GM21515 (cell line): ENCODE measurements around the gene HSPA4L.

ENCODE experiments used
- ATAC-seq: cut with Tn5 transposase; IDR thresholded peaks from one replicate; pipeline ENCODE4 v1.9.1; 2021; ENCODE audit not compliant: unreplicated experiment

Gene HSPA4L

GRCh38 chr4:127783026-127783769 is 1.1 kb downstream of the HSPA4L start:
- ATAC-seq = no peak

GRCh38 chr4:127783955-127784770 is 2.0 kb downstream of the HSPA4L start:
- no peak for ATAC-seq

- ATAC-seq = peak; percentile 60
Measured at GRCh38 chr4:127788517-127788916, 6.4 kb downstream of the HSPA4L start.

GRCh38 chr4:127791391-127791790 is 9.3 kb downstream of the HSPA4L start:
- no peak for ATAC-seq

DNA sequence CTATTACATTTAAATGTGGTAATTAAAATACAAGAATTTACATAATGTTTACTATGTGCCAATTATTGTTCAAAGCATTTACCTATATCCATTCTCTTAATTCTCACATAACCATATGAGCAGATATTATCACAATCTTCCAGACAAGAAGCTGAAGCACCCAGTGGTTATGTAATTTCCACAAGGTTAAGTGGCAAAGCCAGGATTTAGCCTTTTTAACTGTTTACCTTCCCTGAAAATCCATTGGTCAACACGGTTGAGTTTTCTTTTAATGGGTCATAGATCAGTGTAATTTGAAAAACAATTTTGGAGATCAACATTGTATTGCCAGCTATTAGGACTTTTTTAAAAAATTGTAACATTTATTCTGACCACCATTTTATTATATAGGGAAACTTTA is 11.4 kb downstream of the HSPA4L start:
- no peak for ATAC-seq

DNA sequence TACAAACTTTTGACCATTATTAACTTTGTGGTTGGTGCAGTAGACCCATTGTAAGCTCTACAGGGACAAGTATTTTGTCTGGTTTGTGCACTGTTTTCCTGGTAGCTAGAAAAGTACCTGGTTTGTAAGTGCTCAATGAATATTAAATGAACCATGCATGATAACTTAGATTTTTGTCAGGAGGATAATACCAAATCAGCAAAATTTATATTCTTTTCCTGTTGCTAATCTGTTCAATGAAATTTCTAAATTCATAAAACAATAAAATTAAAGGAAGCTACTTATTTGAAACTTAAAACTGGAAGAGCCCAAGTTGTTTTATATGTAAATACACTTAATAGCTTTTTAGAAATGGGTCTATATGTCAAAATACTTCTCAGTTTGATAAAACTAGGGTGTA is 17.6 kb downstream of the HSPA4L start:
- no peak for ATAC-seq

DNA sequence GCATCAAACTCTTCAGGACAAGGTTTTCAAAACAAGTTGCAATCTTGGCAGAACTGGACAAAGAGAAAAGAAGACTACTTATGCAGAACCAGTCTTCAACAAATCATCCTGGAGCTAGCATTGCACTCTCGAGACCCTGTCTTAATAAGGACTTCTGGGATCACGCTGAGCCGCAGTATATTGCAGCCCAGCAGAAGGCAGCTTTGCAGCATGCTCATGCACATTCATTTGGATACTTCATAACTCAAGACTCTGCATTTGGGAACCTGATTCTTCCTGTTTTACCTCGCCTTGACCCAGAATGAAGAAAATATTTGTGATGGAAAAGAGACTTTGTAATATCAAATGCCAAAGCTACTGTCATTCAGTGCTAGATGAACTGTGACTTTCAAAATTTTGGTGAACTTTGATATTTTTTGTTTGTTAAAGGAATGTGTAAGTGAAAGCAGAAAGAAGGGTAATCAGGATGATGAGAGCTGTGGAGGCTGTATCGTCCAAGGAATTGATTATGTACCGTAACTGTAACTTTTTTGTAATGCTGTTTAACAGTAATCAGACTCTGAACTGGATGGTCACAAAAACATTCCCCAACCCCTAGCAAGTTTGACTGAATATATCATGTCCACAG is 27.2 kb downstream of the HSPA4L start:
- ATAC-seq = no peak

DNA sequence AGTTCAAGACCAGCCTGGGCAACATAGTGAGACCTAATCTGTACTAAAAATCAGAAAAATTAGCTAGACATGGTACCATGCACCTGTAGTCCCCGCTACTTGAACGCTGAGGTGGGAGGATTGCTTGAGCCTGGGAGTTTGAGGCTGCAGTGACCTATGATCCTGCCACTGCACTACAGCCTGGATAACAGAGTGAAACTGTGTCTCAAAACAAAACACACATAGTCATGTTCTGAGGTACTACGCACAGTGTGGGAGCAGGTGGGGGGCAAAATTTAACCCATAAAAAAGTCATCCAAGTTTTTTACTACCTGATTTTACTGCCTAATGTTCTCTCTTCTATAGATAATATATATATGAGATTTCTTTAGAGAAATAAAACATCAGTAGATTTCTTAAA is 28.4 kb downstream of the HSPA4L start:
- no peak for ATAC-seq

- ATAC-seq = no peak
Measured at GRCh38 chr4:127822430-127822829, 40.3 kb downstream of the HSPA4L start.

DNA sequence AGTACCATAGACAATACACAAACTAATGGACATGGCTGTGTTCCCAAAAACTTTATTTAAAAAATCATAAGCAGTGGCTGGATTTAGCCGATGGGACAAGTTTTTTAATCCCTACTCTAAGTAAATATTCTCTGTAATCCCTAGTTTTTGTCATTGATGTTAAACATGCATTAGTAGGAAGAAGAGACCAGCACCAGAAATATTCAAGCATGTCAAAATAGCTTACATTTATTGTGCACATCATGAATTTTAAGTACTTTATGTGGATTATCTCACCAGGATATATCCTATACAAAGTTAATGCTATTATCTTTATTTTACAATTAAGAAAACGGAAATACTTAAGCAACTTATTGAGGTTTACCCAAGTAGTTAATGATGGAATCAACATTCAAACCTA is 46.0 kb downstream of the HSPA4L start:
- no peak for ATAC-seq

- peak; percentile 80 for ATAC-seq
Measured at GRCh38 chr4:127829014-127829413, 46.9 kb downstream of the HSPA4L start.

DNA sequence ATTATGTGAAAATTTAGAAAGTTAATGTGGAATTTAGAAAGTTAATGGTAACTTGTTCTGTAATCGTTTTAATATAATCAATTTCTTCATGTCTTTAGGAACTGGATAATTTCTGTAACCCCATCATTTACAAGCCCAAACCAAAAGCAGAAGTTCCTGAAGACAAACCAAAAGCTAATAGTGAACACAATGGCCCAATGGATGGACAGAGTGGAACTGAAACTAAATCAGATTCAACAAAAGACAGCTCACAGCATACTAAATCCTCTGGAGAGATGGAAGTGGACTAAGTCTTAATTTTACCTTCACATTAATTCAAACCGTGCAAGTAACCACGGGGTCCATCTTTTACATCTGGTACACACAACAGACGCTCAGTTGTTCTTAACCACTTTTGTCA is 50.5 kb downstream of the HSPA4L start:
- ATAC-seq = peak; percentile 69

DNA sequence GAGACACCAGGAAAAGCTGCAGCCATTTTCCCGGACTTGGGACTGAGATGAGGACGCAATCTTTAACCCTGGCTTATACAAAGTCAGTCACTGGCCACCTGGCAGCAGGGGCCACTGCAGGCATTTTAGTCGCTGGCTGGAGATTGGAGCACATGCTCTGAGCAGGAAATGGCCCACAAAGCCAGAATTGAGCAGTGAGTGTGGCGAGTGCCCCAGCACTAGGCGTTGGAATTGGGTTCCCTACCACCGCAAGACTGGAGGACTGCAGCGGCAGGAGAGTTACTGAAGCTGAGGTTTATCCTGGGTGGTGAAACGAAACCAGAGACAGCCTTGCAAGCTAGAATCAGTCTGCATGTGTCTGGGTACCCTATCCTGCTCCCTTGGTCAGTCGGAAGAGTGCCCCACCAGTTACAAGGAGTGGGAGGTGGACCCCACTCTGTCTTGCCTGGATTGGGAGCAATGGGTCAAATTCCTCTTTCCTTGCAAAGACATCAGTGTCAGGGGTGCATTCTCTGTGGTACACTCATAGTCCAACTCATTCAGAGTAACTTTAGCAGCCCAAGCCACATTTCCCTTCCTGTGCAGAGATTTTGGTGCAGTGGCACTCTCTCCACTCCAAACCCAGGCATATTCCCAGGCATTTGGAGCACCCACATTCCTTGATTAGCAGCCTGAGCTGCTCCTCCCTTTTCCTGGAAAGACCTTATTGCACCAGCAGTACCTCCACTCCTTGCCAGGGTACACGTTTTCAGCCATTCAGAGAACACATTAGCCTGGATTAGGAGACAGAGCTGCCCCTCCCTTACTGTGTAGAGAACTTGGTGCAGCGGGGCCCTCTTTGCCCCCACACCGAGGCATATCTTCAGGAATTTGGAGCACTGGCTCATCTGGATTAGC is 61.8 kb downstream of the HSPA4L start:
- ATAC-seq = no peak

GRCh38 chr4:127844601-127845116 is 62.5 kb downstream of the HSPA4L start:
- ATAC-seq = no peak

DNA sequence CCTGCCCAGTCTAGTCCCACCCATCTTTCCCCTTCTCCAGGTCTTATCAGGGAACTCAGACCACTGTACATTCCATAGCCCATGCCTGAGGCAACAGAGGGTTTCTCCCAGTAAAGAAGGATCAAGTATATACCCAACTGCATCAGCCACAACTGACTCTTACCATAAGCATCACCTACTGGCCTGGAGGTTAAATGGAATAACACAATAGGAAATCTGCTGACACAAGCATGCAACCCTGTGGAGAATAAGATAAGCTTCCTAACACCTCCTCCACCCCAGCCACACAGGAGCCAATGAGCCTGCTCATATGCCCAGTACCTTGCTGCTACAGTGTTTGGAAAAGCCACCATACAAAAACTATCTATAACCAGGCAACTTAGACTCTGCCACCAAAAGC is 63.9 kb downstream of the HSPA4L start:
- no peak for ATAC-seq

DNA sequence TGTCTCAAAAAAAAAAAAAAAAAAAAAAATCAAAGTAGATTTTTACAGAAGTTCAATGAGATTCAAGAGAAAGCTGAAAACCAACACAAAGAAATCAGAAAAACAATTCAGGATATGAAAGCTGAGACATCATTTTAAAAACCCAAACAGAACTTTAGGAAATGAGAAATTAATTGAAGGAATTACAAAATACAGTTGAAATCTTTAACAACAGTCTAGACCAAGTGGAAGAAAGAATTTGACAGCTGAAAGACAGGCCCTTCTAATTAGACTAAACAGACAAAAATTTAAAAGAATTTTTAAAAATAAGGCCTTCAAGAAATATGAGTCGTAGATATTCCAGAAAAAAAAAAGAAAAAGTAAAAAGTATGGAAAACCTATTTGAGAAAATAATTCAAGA is 64.6 kb downstream of the HSPA4L start:
- no peak for ATAC-seq

DNA sequence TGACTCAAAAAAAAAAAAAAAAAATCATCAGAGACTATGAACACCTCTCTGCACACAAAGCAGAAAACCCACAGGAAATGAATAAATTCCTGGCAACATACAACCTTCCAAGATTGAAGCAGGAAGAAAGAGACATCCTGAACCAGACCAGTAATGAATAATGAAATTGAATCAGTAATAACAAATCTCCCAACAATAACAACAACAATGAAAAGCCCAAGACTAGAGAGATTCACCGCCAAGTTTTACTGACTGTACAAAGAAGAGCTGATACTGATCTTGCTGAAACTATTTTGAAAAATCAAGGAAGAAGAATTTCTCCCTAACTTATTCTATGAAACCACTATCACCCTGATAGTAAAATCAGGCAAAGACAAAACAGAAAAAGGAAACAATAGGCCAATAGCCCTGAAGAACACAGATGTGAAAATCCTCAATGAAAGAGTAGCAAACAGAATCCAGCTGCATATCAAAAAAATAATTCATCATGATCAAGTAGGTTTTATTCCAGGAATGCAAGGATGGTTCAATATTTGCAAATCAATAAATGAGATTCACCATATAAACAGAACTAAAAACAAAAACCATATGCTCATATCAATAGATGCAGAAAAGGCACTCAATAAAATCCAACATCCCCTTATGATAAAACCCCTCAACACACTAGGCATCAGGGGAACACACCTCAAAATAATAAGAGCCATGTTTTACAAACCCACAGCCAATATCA is 67.5 kb downstream of the HSPA4L start:
- no peak for ATAC-seq

GRCh38 chr4:127852661-127853060 is 70.5 kb downstream of the HSPA4L start:
- ATAC-seq = no peak

DNA sequence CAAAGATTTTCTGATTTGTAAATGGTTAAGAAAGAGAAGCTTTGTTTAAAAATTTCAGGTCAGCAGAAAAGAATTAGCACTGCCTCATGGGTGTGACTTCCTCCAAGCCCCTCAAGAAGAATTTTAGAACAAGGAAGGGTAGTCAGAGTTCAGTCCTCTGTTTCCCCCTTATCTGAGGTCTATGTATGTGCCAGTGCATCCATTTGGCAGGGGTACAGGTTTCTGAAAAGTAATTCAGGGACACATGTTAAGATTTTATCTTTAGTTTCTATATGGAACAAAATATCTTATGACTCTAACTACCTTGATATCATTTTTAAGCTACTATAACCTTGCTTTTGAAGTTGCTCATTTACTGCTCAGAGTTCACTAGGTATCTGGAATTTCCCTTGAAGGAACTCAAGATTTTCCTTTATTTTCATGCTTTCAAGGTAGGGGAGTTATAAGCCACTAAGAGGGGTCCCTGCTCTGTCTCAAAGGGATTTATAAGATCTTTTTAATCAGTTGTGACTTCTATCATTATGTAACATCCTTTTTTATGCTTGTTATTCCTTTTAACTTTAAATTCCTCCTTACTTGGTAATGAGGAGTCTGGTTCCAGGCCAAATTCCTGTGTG is 74.2 kb downstream of the HSPA4L start:
- ATAC-seq = peak; percentile 4
